ENCODE measurements around the gene RAB23. TPM values are rescaled to one million over a fixed set of nuclear protein-coding genes. Genes with fewer than 3 reads are reported as not detected.

The RAB23 gene
- total RNA-seq, 1 experiment from 2014 or later: 13.8 TPM

GRCh38 chr6:57267586-57268293, 45.6 kb upstream of the RAB23 start:
- no peaks in the 10 kb centered on the region for H3K36me3 ChIP-seq (ENCODE audit: low read depth)
- H3K9me2 ChIP-seq (ENCODE audit: insufficient read depth): peaks cover 7% of the 10 kb centered on the region; the same call in 1 of the 2 replicates
- 0 out of 2 replicates have a peak overlapping the region, but pooled peaks have one; percentile 55 for H2AFZ ChIP-seq
- DNase-seq: peak; percentile 69 to 88
- H3K79me2 ChIP-seq (ENCODE audit: low read depth): no peaks in the 10 kb centered on the region
- no peak for TF ChIP-seq EZH2 (IDR thresholded peaks at IDR 0.05; ENCODE audit: low read depth)
- peak; percentile 77 for TF ChIP-seq CTCF (conservative IDR thresholded peaks at IDR 0.05)
- no peaks in the 10 kb centered on the region for H4K20me1 ChIP-seq (ENCODE audit: insufficient read depth)
- H3K9me3 ChIP-seq (ENCODE audit: insufficient read depth, low read depth): no peaks in the 10 kb centered on the region
- no peak overlapping the region for H3K4me3 ChIP-seq
- H3F3A ChIP-seq (ENCODE audit: insufficient read depth, low read depth): no peaks in the 10 kb centered on the region
- POLR2A ChIA-PET (ENCODE audit: unreplicated experiment): interaction anchor here (0.5 to 0.7 kb wide), 2 partner anchors 29 to 46 kb away, joined by 3 to 6 read pairs; no protein-coding TSS in a partner anchor
- BruUV-seq (replicated peaks): no TSS peak
- H3K4me1 ChIP-seq (replicated peaks; ENCODE audit: insufficient read depth): peaks cover 8% of the 10 kb centered on the region
- peak overlapping the region; percentile 63 for H3K4me2 ChIP-seq
- peak overlapping the region; percentile 21; the same call in 1 of the 2 replicates for H3K27ac ChIP-seq
- H3K27me3 ChIP-seq (ENCODE audit: insufficient read depth, low read depth): no peaks in the 10 kb centered on the region
- intact Hi-C loops (cut with micrococcal nuclease; ENCODE audit: unreplicated experiment): loop anchor here (1.0 to 5.0 kb wide), 2 partner anchors 45 to 49 kb away; partner anchors contain the start of gene RAB23
- CTCF ChIA-PET: interaction anchor here (0.8 to 1.6 kb wide), 4 partner anchors 21 to 49 kb away, joined by 3 to 9 read pairs (median 4); partner anchors contain the start of gene PRIM2

- TF ChIP-seq CTCF (conservative IDR thresholded peaks at IDR 0.05) (no peak), EZH2 (IDR thresholded peaks at IDR 0.05; ENCODE audit: low read depth) (no peak)
- CTCF ChIA-PET: interaction anchor here (0.6 kb wide), 1 partner anchor 19 kb away, joined by 3 read pairs; no protein-coding TSS in a partner anchor
- Histone ChIP-seq H2AFZ (no peak overlapping the region), H3K4me3 (no peak overlapping the region), H3K79me2 (ENCODE audit: low read depth) (no peaks in the 10 kb centered on the region), H3K9me2 (ENCODE audit: insufficient read depth) (peaks cover 7% of the 10 kb centered on the region; the same call in 1 of the 2 replicates), H3K27me3 (ENCODE audit: insufficient read depth, low read depth) (no peaks in the 10 kb centered on the region), H3K36me3 (ENCODE audit: low read depth) (no peaks in the 10 kb centered on the region), H4K20me1 (ENCODE audit: insufficient read depth) (no peaks in the 10 kb centered on the region), H3K27ac (no peak overlapping the region), H3K4me2 (no peak overlapping the region), H3K4me1 (replicated peaks; ENCODE audit: insufficient read depth) (peaks cover 8% of the 10 kb centered on the region), H3F3A (ENCODE audit: insufficient read depth, low read depth) (no peaks in the 10 kb centered on the region), H3K9me3 (ENCODE audit: insufficient read depth, low read depth) (no peaks in the 10 kb centered on the region)
- POLR2A ChIA-PET (ENCODE audit: unreplicated experiment): no interaction called here
- DNase-seq: no peak
- intact Hi-C loops (cut with micrococcal nuclease; ENCODE audit: unreplicated experiment): loop anchor here (5.0 kb wide), 1 partner anchor 43 kb away; the partner anchor contains the start of gene RAB23
- no TSS peak for BruUV-seq (replicated peaks)
Measured at GRCh38 chr6:57265755-57266221, 43.7 kb upstream of the RAB23 start.

DNA sequence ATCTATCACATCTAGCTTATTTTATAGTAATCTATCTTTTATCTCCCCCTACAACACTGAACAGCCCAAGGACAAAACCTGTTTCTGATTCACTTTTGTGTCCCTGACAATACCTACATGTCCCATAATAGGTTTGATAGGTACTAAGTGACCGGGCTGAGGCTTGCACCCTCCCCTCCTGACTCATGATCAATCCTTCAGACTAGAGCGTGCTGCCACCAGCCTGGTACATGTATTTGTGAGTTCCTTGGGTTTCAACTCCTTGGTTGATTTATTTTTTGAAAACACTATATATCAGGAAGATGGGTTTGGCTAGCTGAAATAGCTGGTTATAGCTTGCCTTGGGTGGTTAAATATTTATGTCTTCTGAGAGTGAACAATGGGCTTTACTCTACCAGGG, 41.6 kb upstream of the RAB23 start:
- CTCF ChIA-PET: no interaction called here
- no peak overlapping the region for H3K4me2 ChIP-seq

More for the DNA sequence above, 41.6 kb upstream of the RAB23 start:
- no peaks in the 10 kb centered on the region for H4K20me1 ChIP-seq (ENCODE audit: insufficient read depth)
- H3K36me3 ChIP-seq (ENCODE audit: low read depth): no peaks in the 10 kb centered on the region
- no peaks in the 10 kb centered on the region for H3K27me3 ChIP-seq (ENCODE audit: insufficient read depth, low read depth)
- POLR2A ChIA-PET (ENCODE audit: unreplicated experiment): no interaction called here
- H3K4me3 ChIP-seq: no peak overlapping the region
- intact Hi-C loops (cut with micrococcal nuclease; ENCODE audit: unreplicated experiment): no loop called here
- no peak overlapping the region for H2AFZ ChIP-seq
- H3K79me2 ChIP-seq (ENCODE audit: low read depth): no peaks in the 10 kb centered on the region
- peaks cover 7% of the 10 kb centered on the region; the same call in 1 of the 2 replicates for H3K9me2 ChIP-seq (ENCODE audit: insufficient read depth)
- H3K27ac ChIP-seq: no peak overlapping the region
- H3F3A ChIP-seq (ENCODE audit: insufficient read depth, low read depth): no peaks in the 10 kb centered on the region
- no TSS peak for BruUV-seq (replicated peaks)
- DNase-seq: no peak
- TF ChIP-seq CTCF (conservative IDR thresholded peaks at IDR 0.05): no peak
- TF ChIP-seq EZH2 (IDR thresholded peaks at IDR 0.05; ENCODE audit: low read depth): no peak
- H3K4me1 ChIP-seq (replicated peaks; ENCODE audit: insufficient read depth): peaks cover 8% of the 10 kb centered on the region
- H3K9me3 ChIP-seq (ENCODE audit: insufficient read depth, low read depth): no peaks in the 10 kb centered on the region
